HepG2 (cell line): ENCODE measurements around the gene MNAT1. TPM values are rescaled to one million over a fixed set of nuclear protein-coding genes. Genes with fewer than 3 reads are reported as not detected.

Source experiments
- ATAC-seq: fragments of 200-7000 bp; cut with Tn5 transposase; 3 replicates; pipeline ENCODE4 v1.9.1; 2020; ENCODE audit warnings: mild to moderate bottlenecking, moderate library complexity
- BruUV-seq: library from RNA; stranded (reverse); fragments of 400-500 nt; replicated peaks from 2 replicates; lab custom pipeline; 2021; lab: Mats Ljungman, UMichigan
- CTCF ChIA-PET: fragments of 300-600 bp; formaldehyde crosslinking; extraction: SDS; loops from one replicate; lab custom pipeline; 2021; ENCODE audit warnings: low total read pairs, inconsistent platforms, low intra/inter-chr PET ratio; lab: Yijun Ruan, JAX
- POLR2A ChIA-PET: fragments of 350-600 bp; sonication (Branson Sonifier 250); formaldehyde crosslinking; loops from one replicate; lab custom pipeline; 2020; ENCODE audit warnings: antibody characterized with exemption, inconsistent platforms; lab: Yijun Ruan, JAX
- DNase-seq: peaks from one replicate; pipeline ENCODE4 v3.0.0-alpha.2; 2015; ENCODE audit warnings: low spot score
- FAIRE-seq: peaks from 3 replicates; lab custom pipeline; 2011; peaks lifted over from hg19 to GRCh38; lab: Jason Lieb, UNC
- H2AFZ ChIP-seq: one replicate; pipeline ENCODE4 v1.6.1; 2011; ENCODE audit warnings: low read length, inconsistent platforms
- H3K27ac ChIP-seq: fragments of 300-600 bp; 3 replicates; pipeline ENCODE4 v1.8.0; 2011; ENCODE audit warnings: mixed run types, mild to moderate bottlenecking, mixed read lengths, low read length, inconsistent platforms; ENCODE audit not compliant: insufficient read depth; ENCODE audit errors: extremely low read length
- H3K27me3 ChIP-seq, 2 experiments: fragments of 200-600 bp in 1 of 2; 2 replicates in 1 of 2; 3 replicates in 1 of 2; pipeline versions ENCODE4 v1.6.0 to v1.8.0; 2011; ENCODE audit warnings: low read length in 2 of 2, mild to moderate bottlenecking in 2 of 2, moderate library complexity in 2 of 2, inconsistent platforms in 1 of 2; ENCODE audit not compliant: insufficient read depth in 2 of 2, control insufficient read depth in 1 of 2
- H3K36me3 ChIP-seq, 2 experiments: fragments of 200-600 bp in 1 of 2; replicated peaks in 1 of 2; 2 replicates in 1 of 2; 3 replicates in 1 of 2; pipeline versions ENCODE4 v1.5.1 to v1.8.0; 2011; ENCODE audit warnings: low read length in 2 of 2, inconsistent platforms in 1 of 2; ENCODE audit not compliant: insufficient read depth in 2 of 2, control insufficient read depth in 1 of 2
- H3K4me1 ChIP-seq: 2 replicates; pipeline ENCODE4 v1.5.1; 2012; ENCODE audit warnings: low read length, inconsistent platforms; ENCODE audit not compliant: insufficient read depth
- H3K4me2 ChIP-seq: 2 replicates; pipeline ENCODE4 v1.6.0; 2011; ENCODE audit warnings: low read depth, low read length, inconsistent platforms
- H3K4me3 ChIP-seq, 3 experiments: fragments of 200-600 bp in 1 of 3; sonication (generic), shearing (Covaris generic) in 1 of 3; replicated peaks in 1 of 3; 2 replicates each; pipeline ENCODE4 v1.5.1; 2011 to 2016; ENCODE audit warnings: low read length in 3 of 3, inconsistent platforms in 2 of 3, low read depth in 2 of 3, mild to moderate bottlenecking in 2 of 3, control low read depth in 1 of 3, mixed read lengths in 1 of 3; ENCODE audit not compliant: insufficient read depth in 1 of 3
- H3K79me2 ChIP-seq: one replicate; pipeline ENCODE4 v1.6.1; 2011; ENCODE audit warnings: low read length, inconsistent platforms; ENCODE audit not compliant: insufficient read depth
- H3K9ac ChIP-seq: 2 replicates; pipeline ENCODE4 v1.6.0; 2011; ENCODE audit warnings: mild to moderate bottlenecking, low read depth, low read length, inconsistent platforms; ENCODE audit not compliant: insufficient read depth
- H3K9me3 ChIP-seq: 2 replicates; pipeline ENCODE4 v1.5.1; 2012; ENCODE audit warnings: mild to moderate bottlenecking, low read length
- H4K20me1 ChIP-seq: 2 replicates; pipeline ENCODE4 v1.6.0; 2011; ENCODE audit warnings: inconsistent platforms, mild to moderate bottlenecking, low read length, moderate library complexity; ENCODE audit not compliant: insufficient read depth
- ELF1 ChIP-seq: sonication (generic); formaldehyde crosslinking; IDR thresholded peaks from 2 replicates; pipeline ENCODE4 v1.4.0; 2020; ENCODE audit warnings: missing genetic modification reagents
- GLI4 ChIP-seq: sonication (generic); formaldehyde crosslinking; IDR thresholded peaks from 2 replicates; pipeline ENCODE4 v1.5.1; 2020; ENCODE audit warnings: missing genetic modification reagents, mild to moderate bottlenecking, moderate library complexity, borderline replicate concordance
- HCFC1 ChIP-seq: fragments of 150-350 bp; IDR thresholded peaks from 2 replicates; pipeline ENCODE4 v1.6.1; 2014; ENCODE audit warnings: low read depth, low read length
- KDM3A ChIP-seq: IDR thresholded peaks from 2 replicates; pipeline ENCODE4 v1.6.1; 2018; ENCODE audit warnings: low read depth, missing compliant biosample characterization
- KMT2B ChIP-seq: IDR thresholded peaks from 2 replicates; pipeline ENCODE4 v1.6.1; 2016; ENCODE audit warnings: missing genetic modification reagents, missing compliant biosample characterization
- NR2F6 ChIP-seq, 2 experiments: IDR thresholded peaks; 2 replicates each; pipeline ENCODE4 v1.6.1; 2016; ENCODE audit warnings: antibody characterized with exemption in 1 of 2, mild to moderate bottlenecking in 1 of 2
- TBL1XR1 ChIP-seq: fragments of 150-350 bp; IDR thresholded peaks from 2 replicates; pipeline ENCODE4 v1.6.1; 2014; ENCODE audit warnings: borderline replicate concordance, low read length; ENCODE audit not compliant: partially characterized antibody
- ZNF33A ChIP-seq: sonication (generic); formaldehyde crosslinking; IDR thresholded peaks from 2 replicates; pipeline ENCODE4 v1.5.1; 2020; ENCODE audit warnings: missing genetic modification reagents, mild to moderate bottlenecking, moderate library complexity, borderline replicate concordance
- ZNF441 ChIP-seq: sonication (generic); formaldehyde crosslinking; IDR thresholded peaks from 2 replicates; pipeline ENCODE4 v1.7.0; 2021; ENCODE audit warnings: missing genetic modification reagents, borderline replicate concordance
- WGBS: methylation state at CpG from one replicate; pipeline ENCODE4 v1.1.6; 2017; ENCODE audit warnings: low lambda C conversion rate; 5-methylcytosine and 5-hydroxymethylcytosine counted together
- in situ Hi-C: cut with HindIII; loops from 2 replicates; pipeline ENCODE4 v1.10.0; 2017; ENCODE audit warnings: low pct_unique_long_range_greater_than_20kb; ENCODE audit not compliant: extremely low pct_ligation_motif_present
- intact Hi-C: fragments of 100-400 bp; cut with micrococcal nuclease; formaldehyde crosslinking; loops from one replicate; pipeline ENCODE4 v1.10.0; 2022; ENCODE audit not compliant: unreplicated experiment
- polyA plus RNA-seq, 8 experiments: library from polyadenylated mRNA; depleted of rRNA in 3 of 8; stranded (reverse) in 7 of 8; unstranded in 1 of 8; fragments of >200 nt; fragmentation: Illumina TruSeq in 4 of 8; extraction: Trizol in 4 of 8; gene quantifications; 2 replicates each; pipeline versions ENCODE4 v1.2.1 to v1.2.3, GENCODE V29; 2011 to 2016; ENCODE audit warnings: low read depth in 4 of 8, missing spikeins in 1 of 8, mixed read lengths in 1 of 8; ENCODE audit not compliant: insufficient read depth in 1 of 8
- total RNA-seq, 5 experiments: library from RNA; depleted of rRNA; stranded (reverse); fragments of >200 nt; fragmentation: Illumina TruSeq; extraction: Trizol; gene quantifications; 2 replicates each; pipeline ENCODE4 v1.2.3, GENCODE V29; 2016; ENCODE audit warnings: low read depth in 1 of 5
- TF ChIP-seq, protein P1 (sequence below), 2 experiments: fragments of 450-650 bp in 1 of 2; sonication (generic) in 1 of 2; formaldehyde crosslinking in 1 of 2; IDR thresholded peaks; 2 replicates each; pipeline versions ENCODE4 v1.6.1 to v1.8.0; 2016 to 2022; ENCODE audit warnings: antibody characterized with exemption in 1 of 2, mild to moderate bottlenecking in 1 of 2, missing genetic modification reagents in 1 of 2
- TF ChIP-seq, protein P2 (sequence below): IDR thresholded peaks from 2 replicates; pipeline ENCODE4 v1.6.1; 2012; ENCODE audit warnings: low read depth, low read length, improper control_type of control experiment
- TF ChIP-seq, protein P3 (sequence below): IDR thresholded peaks from 2 replicates; pipeline ENCODE4 v1.6.1; 2016; ENCODE audit warnings: missing genetic modification reagents, missing compliant biosample characterization

Gene MNAT1
- total and polyA plus RNA-seq, 2 of the 13 experiments (the other 11 are each of a cell fraction or from before 2014, with no cell fraction given), result 49.2 to 94.8 TPM

DNA sequence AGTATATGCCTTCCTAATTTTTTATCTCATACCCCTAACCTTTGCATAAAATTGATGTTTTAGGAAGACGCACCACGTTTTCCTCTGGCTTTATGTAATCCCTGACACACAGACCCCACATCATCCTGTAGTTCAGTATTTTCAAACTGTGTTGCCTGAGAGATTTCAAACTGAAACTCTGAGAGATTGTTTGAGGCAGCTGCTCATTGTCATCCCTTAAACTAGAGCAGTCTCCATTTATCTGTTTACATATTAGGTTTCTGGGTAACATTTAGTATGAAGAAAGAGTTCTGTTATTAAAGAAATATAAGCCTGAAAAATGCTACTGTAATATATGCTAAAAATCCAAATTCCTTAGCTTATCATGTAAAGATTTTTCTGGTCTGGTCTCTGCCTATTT, 24.3 kb downstream of the MNAT1 start:
- H3K36me3 ChIP-seq, result no peaks in the 10 kb centered on the region
- peaks cover 18% of the 10 kb centered on the region for H3K4me1 ChIP-seq
- ChIA-PET POLR2A (no interaction called here), CTCF (no interaction called here)
- H2AFZ ChIP-seq, result no peak overlapping the region
- ATAC-seq (no peak), FAIRE-seq (no peak), DNase-seq (no peak)
- WGBS, result 94% methylated on average over 2 of the region's 2 CpGs
- no peak overlapping the region for H3K4me3 ChIP-seq
- H4K20me1 ChIP-seq, result no peaks in the 10 kb centered on the region; the same call in 1 of the 2 replicates
- H3K79me2 ChIP-seq, result peaks cover 58% of the 10 kb centered on the region
- no peak overlapping the region for H3K9ac ChIP-seq
- no TSS peak for BruUV-seq
- intact Hi-C loops (no loop called here), in situ Hi-C loops (no loop called here)
- H3K4me2 ChIP-seq, result no peak overlapping the region
- H3K27ac ChIP-seq, result no peak overlapping the region
- no peaks in the 10 kb centered on the region for H3K9me3 ChIP-seq
- no peaks in the 10 kb centered on the region for H3K27me3 ChIP-seq
- TF ChIP-seq NR2F6 (IDR thresholded peaks at IDR 0.05) (no peak), NR2F6 (CRISPR knock-in tag; IDR thresholded peaks at IDR 0.05) (no peak), KDM3A (no peak), TBL1XR1 (no peak), GLI4 (CRISPR knock-in tag) (no peak), ZNF441 (CRISPR knock-in tag) (no peak), HCFC1 (no peak), ELF1 (CRISPR knock-in tag) (no peak), ZNF33A (CRISPR knock-in tag) (no peak), KMT2B (CRISPR knock-in tag) (no peak)
- TF ChIP-seq, protein P1, sequence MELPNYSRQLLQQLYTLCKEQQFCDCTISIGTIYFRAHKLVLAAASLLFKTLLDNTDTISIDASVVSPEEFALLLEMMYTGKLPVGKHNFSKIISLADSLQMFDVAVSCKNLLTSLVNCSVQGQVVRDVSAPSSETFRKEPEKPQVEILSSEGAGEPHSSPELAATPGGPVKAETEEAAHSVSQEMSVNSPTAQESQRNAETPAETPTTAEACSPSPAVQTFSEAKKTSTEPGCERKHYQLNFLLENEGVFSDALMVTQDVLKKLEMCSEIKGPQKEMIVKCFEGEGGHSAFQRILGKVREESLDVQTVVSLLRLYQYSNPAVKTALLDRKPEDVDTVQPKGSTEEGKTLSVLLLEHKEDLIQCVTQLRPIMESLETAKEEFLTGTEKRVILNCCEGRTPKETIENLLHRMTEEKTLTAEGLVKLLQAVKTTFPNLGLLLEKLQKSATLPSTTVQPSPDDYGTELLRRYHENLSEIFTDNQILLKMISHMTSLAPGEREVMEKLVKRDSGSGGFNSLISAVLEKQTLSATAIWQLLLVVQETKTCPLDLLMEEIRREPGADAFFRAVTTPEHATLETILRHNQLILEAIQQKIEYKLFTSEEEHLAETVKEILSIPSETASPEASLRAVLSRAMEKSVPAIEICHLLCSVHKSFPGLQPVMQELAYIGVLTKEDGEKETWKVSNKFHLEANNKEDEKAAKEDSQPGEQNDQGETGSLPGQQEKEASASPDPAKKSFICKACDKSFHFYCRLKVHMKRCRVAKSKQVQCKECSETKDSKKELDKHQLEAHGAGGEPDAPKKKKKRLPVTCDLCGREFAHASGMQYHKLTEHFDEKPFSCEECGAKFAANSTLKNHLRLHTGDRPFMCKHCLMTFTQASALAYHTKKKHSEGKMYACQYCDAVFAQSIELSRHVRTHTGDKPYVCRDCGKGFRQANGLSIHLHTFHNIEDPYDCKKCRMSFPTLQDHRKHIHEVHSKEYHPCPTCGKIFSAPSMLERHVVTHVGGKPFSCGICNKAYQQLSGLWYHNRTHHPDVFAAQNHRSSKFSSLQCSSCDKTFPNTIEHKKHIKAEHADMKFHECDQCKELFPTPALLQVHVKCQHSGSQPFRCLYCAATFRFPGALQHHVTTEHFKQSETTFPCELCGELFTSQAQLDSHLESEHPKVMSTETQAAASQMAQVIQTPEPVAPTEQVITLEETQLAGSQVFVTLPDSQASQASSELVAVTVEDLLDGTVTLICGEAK (IDR thresholded peaks at IDR 0.05), result no peak
- TF ChIP-seq, protein P1 (CRISPR knock-in tag; IDR thresholded peaks at IDR 0.05), result no peak
- TF ChIP-seq, protein P2, sequence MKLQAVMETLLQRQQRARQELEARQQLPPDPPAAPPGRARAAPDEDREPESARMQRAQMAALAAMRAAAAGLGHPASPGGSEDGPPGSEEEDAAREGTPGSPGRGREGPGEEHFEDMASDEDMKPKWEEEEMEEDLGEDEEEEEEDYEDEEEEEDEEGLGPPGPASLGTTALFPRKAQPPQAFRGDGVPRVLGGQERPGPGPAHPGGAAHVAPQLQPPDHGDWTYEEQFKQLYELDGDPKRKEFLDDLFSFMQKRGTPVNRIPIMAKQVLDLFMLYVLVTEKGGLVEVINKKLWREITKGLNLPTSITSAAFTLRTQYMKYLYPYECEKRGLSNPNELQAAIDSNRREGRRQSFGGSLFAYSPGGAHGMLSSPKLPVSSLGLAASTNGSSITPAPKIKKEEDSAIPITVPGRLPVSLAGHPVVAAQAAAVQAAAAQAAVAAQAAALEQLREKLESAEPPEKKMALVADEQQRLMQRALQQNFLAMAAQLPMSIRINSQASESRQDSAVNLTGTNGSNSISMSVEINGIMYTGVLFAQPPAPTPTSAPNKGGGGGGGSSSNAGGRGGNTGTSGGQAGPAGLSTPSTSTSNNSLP, result no peak
- TF ChIP-seq, protein P3, sequence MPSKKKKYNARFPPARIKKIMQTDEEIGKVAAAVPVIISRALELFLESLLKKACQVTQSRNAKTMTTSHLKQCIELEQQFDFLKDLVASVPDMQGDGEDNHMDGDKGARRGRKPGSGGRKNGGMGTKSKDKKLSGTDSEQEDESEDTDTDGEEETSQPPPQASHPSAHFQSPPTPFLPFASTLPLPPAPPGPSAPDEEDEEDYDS, result no peak
